T-helper 22 cell (primary cell): ENCODE results near the gene OSM.
A peak's percentile ranks its signal among the peaks of the same experiment; 100 is the strongest.

Experiments used
- DNase-seq: peaks from one replicate; pipeline ENCODE4 v3.0.0-alpha.2; 2020; ENCODE audit warnings: low read depth

The OSM gene

GRCh38 chr22:30285176-30285845 is 18.7 kb upstream of the OSM start:
- no peak for DNase-seq

GRCh38 chr22:30284666-30285065 is 18.0 kb upstream of the OSM start:
- no peak for DNase-seq

- DNase-seq = no peak
These were observed 17.5 kb upstream of the OSM start for GRCh38 chr22:30284172-30284571.

GRCh38 chr22:30283342-30283741 is 16.7 kb upstream of the OSM start:
- no peak for DNase-seq

GRCh38 chr22:30282616-30283046 is 16.0 kb upstream of the OSM start:
- DNase-seq = no peak

GRCh38 chr22:30280505-30280904 is 13.9 kb upstream of the OSM start:
- DNase-seq = no peak

GRCh38 chr22:30279932-30280331 is 13.3 kb upstream of the OSM start:
- no peak for DNase-seq

- no peak for DNase-seq
These were observed 12.6 kb upstream of the OSM start for GRCh38 chr22:30279046-30279788.

- DNase-seq = no peak
These were observed 11.1 kb upstream of the OSM start for GRCh38 chr22:30277547-30278344.

GRCh38 chr22:30276039-30276438 is 9.4 kb upstream of the OSM start:
- DNase-seq = no peak

- no peak for DNase-seq
These were observed 9.0 kb upstream of the OSM start for GRCh38 chr22:30275625-30276024.

GRCh38 chr22:30274437-30274812 is 7.8 kb upstream of the OSM start:
- DNase-seq = no peak

- DNase-seq = no peak
These were observed 7.2 kb upstream of the OSM start for GRCh38 chr22:30273711-30274436.

GRCh38 chr22:30272781-30273601 is 6.3 kb upstream of the OSM start:
- DNase-seq = no peak

GRCh38 chr22:30270832-30271231 is 4.2 kb upstream of the OSM start:
- DNase-seq = no peak

- DNase-seq = no peak
These were observed 1.7 kb upstream of the OSM start for GRCh38 chr22:30268331-30268730.

- peak; percentile 39 for DNase-seq
These were observed 991 bp upstream of the OSM start for GRCh38 chr22:30267382-30268302.

- DNase-seq = peak; percentile 78
These were observed 717 bp downstream of the OSM start for GRCh38 chr22:30265823-30266444.

GRCh38 chr22:30265131-30265720 is 1.4 kb downstream of the OSM start:
- DNase-seq = no peak
